Vagina (tissue), 2 donors: Measurements from ENCODE around the gene TAS1R3.

Experiments used
- POLR2A ChIP-seq, 2 donors: fragments of 450-650 bp; IDR thresholded peaks; one replicate each; pipeline ENCODE4 v1.6.1; 2017; ENCODE audit warnings: antibody characterized with exemption in 2 of 2, mild to moderate bottlenecking in 2 of 2, moderate library complexity in 2 of 2
- TF ChIP-seq, protein P1 (sequence below), 3 experiments: fragments of 450-650 bp in 2 of 3; fragments of 200-600 bp in 1 of 3; sonication (generic) in 1 of 3; IDR thresholded peaks; one replicate each; pipeline ENCODE4 v1.5.1; 2017 to 2019; ENCODE audit warnings: antibody characterized with exemption in 3 of 3, mild to moderate bottlenecking in 2 of 3, moderate library complexity in 2 of 3

DNA sequence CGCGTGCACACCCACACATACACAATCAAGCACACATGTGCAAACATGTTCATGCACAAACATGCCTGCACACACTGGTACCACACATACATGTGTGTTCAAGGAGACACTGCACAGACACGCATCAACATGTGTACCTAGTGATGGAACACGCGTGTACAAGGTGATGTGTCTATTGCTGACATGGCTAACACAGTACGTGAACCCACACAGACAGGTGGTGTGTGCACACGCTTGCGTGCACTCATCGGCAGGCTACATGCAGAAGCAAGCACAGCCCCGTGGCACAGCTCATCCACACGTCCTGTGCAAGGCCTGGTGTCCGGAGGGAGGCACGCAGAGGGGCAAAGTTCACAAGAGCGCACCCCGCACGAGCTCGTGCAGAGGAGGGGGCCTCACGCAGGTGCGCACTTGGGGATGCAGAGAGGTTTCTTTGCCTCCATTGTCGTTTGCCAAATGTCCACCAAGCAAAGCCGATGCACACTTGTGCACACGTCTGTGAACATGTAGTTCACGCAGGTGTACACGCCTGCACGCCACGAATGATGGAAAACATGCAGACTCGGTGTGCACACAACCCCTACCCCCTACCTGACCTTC is 24.3 kb upstream of the TAS1R3 start:
- TF ChIP-seq, protein P1, sequence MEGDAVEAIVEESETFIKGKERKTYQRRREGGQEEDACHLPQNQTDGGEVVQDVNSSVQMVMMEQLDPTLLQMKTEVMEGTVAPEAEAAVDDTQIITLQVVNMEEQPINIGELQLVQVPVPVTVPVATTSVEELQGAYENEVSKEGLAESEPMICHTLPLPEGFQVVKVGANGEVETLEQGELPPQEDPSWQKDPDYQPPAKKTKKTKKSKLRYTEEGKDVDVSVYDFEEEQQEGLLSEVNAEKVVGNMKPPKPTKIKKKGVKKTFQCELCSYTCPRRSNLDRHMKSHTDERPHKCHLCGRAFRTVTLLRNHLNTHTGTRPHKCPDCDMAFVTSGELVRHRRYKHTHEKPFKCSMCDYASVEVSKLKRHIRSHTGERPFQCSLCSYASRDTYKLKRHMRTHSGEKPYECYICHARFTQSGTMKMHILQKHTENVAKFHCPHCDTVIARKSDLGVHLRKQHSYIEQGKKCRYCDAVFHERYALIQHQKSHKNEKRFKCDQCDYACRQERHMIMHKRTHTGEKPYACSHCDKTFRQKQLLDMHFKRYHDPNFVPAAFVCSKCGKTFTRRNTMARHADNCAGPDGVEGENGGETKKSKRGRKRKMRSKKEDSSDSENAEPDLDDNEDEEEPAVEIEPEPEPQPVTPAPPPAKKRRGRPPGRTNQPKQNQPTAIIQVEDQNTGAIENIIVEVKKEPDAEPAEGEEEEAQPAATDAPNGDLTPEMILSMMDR (IDR thresholded peaks at IDR 0.05), result no peak
- no peak for TF ChIP-seq POLR2A (IDR thresholded peaks at IDR 0.05)
